ENCODE data around the gene SLC25A31. TPM values are rescaled to one million over a fixed set of nuclear protein-coding genes. Genes with fewer than 3 reads are reported as not detected.

SLC25A31 gene
- total and polyA plus RNA-seq, 3 donors from 2014 or later, result 23.4 to 92.2 (median 28.1) TPM

GRCh38 chr4:127783955-127784770 lies 54.0 kb downstream of the SLC25A31 start:
- no peak for DNase-seq
- Histone ChIP-seq H3K36me3 (ENCODE audit: low read depth, missing control alignments) (no peaks in the 10 kb centered on the region), H3K27ac (peak overlapping the region; percentile 88 to 91), H3K4me1 (no peaks in the 10 kb centered on the region), H3K4me3 (peak overlapping the region; percentile 79 to 81), H3K9me3 (no peaks in the 10 kb centered on the region), H3K27me3 (no peaks in the 10 kb centered on the region)
- TF ChIP-seq POLR2A (IDR thresholded peaks at IDR 0.05) (no peak), CTCF (IDR thresholded peaks at IDR 0.05) (no peak)
- intact Hi-C loops (cut with DNase I; ENCODE audit: low total_unique reads), result no loop called here
- WGBS, 2 donors, result 46% methylated on average over 9 of the region's 9 CpGs

GRCh38 chr4:127788517-127788916 lies 58.3 kb downstream of the SLC25A31 start:
- H3K4me3 ChIP-seq, result no peak overlapping the region
- DNase-seq, result no peak
- H3K36me3 ChIP-seq (ENCODE audit: low read depth, missing control alignments), result no peaks in the 10 kb centered on the region
- H3K27ac ChIP-seq, result no peak overlapping the region
- TF ChIP-seq POLR2A (IDR thresholded peaks at IDR 0.05), result no peak
- no peak for TF ChIP-seq CTCF (IDR thresholded peaks at IDR 0.05)
- WGBS, 2 donors, result 80 to 88% methylated on average over 2 of the region's 2 CpGs
- H3K4me1 ChIP-seq, result no peaks in the 10 kb centered on the region
- intact Hi-C loops (cut with DNase I; ENCODE audit: low total_unique reads), result no loop called here
- no peaks in the 10 kb centered on the region for H3K27me3 ChIP-seq
- no peaks in the 10 kb centered on the region for H3K9me3 ChIP-seq

GRCh38 chr4:127791391-127791790 lies 61.2 kb downstream of the SLC25A31 start:
- DNase-seq, result no peak
- Histone ChIP-seq H3K27me3 (no peaks in the 10 kb centered on the region), H3K4me1 (no peaks in the 10 kb centered on the region), H3K36me3 (ENCODE audit: low read depth, missing control alignments) (no peaks in the 10 kb centered on the region), H3K27ac (no peak overlapping the region), H3K9me3 (no peaks in the 10 kb centered on the region), H3K4me3 (no peak overlapping the region)
- intact Hi-C loops (cut with DNase I; ENCODE audit: low total_unique reads), result no loop called here
- no peak for TF ChIP-seq CTCF (IDR thresholded peaks at IDR 0.05)
- TF ChIP-seq POLR2A (IDR thresholded peaks at IDR 0.05), result no peak
- 79 to 93% methylated on average over 1 of the region's 1 CpG for WGBS, 2 donors

GRCh38 chr4:127793528-127793927 lies 63.3 kb downstream of the SLC25A31 start:
- no peak for TF ChIP-seq CTCF (IDR thresholded peaks at IDR 0.05)
- TF ChIP-seq POLR2A (IDR thresholded peaks at IDR 0.05), result no peak
- H3K36me3 ChIP-seq (ENCODE audit: low read depth, missing control alignments), result no peaks in the 10 kb centered on the region
- H3K27ac ChIP-seq, result no peak overlapping the region
- no peaks in the 10 kb centered on the region for H3K9me3 ChIP-seq
- WGBS, 2 donors, result 73 to 81% methylated on average over 1 of the region's 1 CpG
- no peak for DNase-seq
- H3K4me1 ChIP-seq, result no peaks in the 10 kb centered on the region
- H3K27me3 ChIP-seq, result no peaks in the 10 kb centered on the region
- H3K4me3 ChIP-seq, result no peak overlapping the region
- intact Hi-C loops (cut with DNase I; ENCODE audit: low total_unique reads), result no loop called here

- Histone ChIP-seq H3K27ac (no peak overlapping the region), H3K36me3 (ENCODE audit: low read depth, missing control alignments) (no peaks in the 10 kb centered on the region), H3K4me3 (no peak overlapping the region), H3K9me3 (no peaks in the 10 kb centered on the region), H3K27me3 (no peaks in the 10 kb centered on the region), H3K4me1 (no peaks in the 10 kb centered on the region)
- no peak for DNase-seq
- intact Hi-C loops (cut with DNase I; ENCODE audit: low total_unique reads), result no loop called here
- TF ChIP-seq POLR2A (IDR thresholded peaks at IDR 0.05), result no peak
- no peak for TF ChIP-seq CTCF (IDR thresholded peaks at IDR 0.05)
Measured at GRCh38 chr4:127799711-127800110, 69.5 kb downstream of the SLC25A31 start.

All from testis (tissue), 3 donors.